Mesendoderm (in vitro differentiated cells): ENCODE data around the gene MAST4.
"Not testable (repeated sequence)": the region's sequence is repeated elsewhere in the genome, so short reads cannot be mapped to it uniquely, and the experiment has no call there.

Experiments
- DNase-seq: peaks from one replicate; pipeline ENCODE4 v3.0.0; 2013
- H2AK5ac ChIP-seq: 2 replicates; pipeline ENCODE4 v1.6.1; 2013; ENCODE audit warnings: low read length, inconsistent platforms
- H2BK120ac ChIP-seq: 2 replicates; pipeline ENCODE4 v1.6.1; 2013; ENCODE audit warnings: low read depth, mild to moderate bottlenecking, low read length, moderate library complexity, mixed read lengths
- H2BK15ac ChIP-seq: replicated peaks from 2 replicates; pipeline ENCODE4 v1.6.1; 2013; ENCODE audit warnings: low read depth, mild to moderate bottlenecking, moderate library complexity
- H2BK5ac ChIP-seq: 2 replicates; pipeline ENCODE4 v1.6.1; 2013; ENCODE audit warnings: low read length, inconsistent platforms
- H3K18ac ChIP-seq: 2 replicates; pipeline ENCODE4 v1.6.1; 2013; ENCODE audit warnings: mild to moderate bottlenecking, low read length, mixed read lengths
- H3K23ac ChIP-seq: one replicate; pipeline ENCODE4 v1.6.1; 2013; ENCODE audit warnings: low read length
- H3K27ac ChIP-seq: 2 replicates; pipeline ENCODE4 v1.5.1; 2013; ENCODE audit warnings: low read depth, mild to moderate bottlenecking, inconsistent platforms, low read length, moderate library complexity
- H3K27me3 ChIP-seq: 2 replicates; pipeline ENCODE4 v1.6.1; 2013; ENCODE audit warnings: low read length, control low read depth, mild to moderate bottlenecking, inconsistent platforms; ENCODE audit not compliant: insufficient read depth, poor library complexity
- H3K36me3 ChIP-seq: 2 replicates; pipeline ENCODE4 v1.6.1; 2013; ENCODE audit warnings: low read length, inconsistent platforms; ENCODE audit not compliant: control insufficient read depth, insufficient read depth
- H3K4ac ChIP-seq: one replicate; pipeline ENCODE4 v1.6.1; 2013; ENCODE audit warnings: low read depth, mild to moderate bottlenecking, low read length, moderate library complexity
- H3K4me1 ChIP-seq: 2 replicates; pipeline ENCODE4 v1.6.1; 2013; ENCODE audit warnings: low read depth, low read length, inconsistent platforms; ENCODE audit not compliant: control insufficient read depth
- H3K4me2 ChIP-seq: 2 replicates; pipeline ENCODE4 v1.6.1; 2013; ENCODE audit warnings: low read length
- H3K4me3 ChIP-seq: 2 replicates; pipeline ENCODE4 v1.5.1; 2013; ENCODE audit warnings: mild to moderate bottlenecking, low read length
- H3K56ac ChIP-seq: one replicate; pipeline ENCODE4 v1.6.1; 2013; ENCODE audit warnings: low read length
- H3K79me1 ChIP-seq: 2 replicates; pipeline ENCODE4 v1.6.1; 2013; ENCODE audit warnings: low read length, inconsistent platforms
- H3K79me2 ChIP-seq: 2 replicates; pipeline ENCODE4 v1.6.1; 2013; ENCODE audit warnings: mild to moderate bottlenecking, low read length; ENCODE audit not compliant: control insufficient read depth, insufficient read depth
- H3K9ac ChIP-seq: 2 replicates; pipeline ENCODE4 v1.6.1; 2013; ENCODE audit warnings: low read length, inconsistent platforms
- H4K5ac ChIP-seq: one replicate; pipeline ENCODE4 v1.6.1; 2013; ENCODE audit warnings: low read length
- H4K8ac ChIP-seq: one replicate; pipeline ENCODE4 v1.6.1; 2013; ENCODE audit warnings: low read depth, mild to moderate bottlenecking, control low read depth, low read length, moderate library complexity
- WGBS: extraction: QIAGEN DNeasy Blood & Tissue Kit; methylation state at CpG from one replicate; pipeline ENCODE4 v1.1.7; 2013; ENCODE audit warnings: low lambda C conversion rate, missing lambda C conversion rate; ENCODE audit not compliant: insufficient coverage; ENCODE audit errors: extremely low coverage; 5-methylcytosine and 5-hydroxymethylcytosine counted together

The MAST4 gene

DNA sequence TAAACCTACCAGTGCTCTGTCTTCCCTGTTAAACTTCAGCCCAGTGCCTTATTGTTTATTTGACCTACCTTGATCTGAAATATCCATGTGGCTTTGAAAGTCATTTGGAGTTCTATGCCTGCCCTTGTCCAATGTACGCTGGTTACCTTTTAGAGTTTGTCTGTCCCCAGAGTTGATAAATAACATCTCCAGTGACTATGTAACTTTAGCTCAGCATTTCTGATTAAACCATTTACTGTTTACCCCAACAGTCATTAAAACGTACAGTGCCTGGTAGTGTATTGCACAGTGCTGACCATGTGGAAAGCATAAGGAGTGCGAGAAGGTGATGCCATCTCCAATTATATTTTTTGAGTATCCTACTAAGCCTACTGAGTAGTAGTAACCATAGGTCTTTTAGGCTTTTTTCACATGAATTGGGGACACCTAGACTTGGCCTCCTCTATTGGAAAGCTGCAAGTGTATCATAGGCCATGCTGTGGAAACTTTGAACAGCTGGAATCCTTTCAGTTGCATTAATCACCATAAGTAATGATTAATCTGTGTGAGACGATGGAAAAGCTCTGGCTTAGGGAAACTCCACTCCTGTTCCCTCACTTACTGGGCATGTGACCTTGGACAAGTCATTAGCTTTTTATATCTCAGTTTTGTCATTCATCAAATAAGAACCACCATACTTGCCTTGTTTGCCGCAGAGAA lies 93.5 kb downstream of the MAST4 start:
- no peak overlapping the region for H4K5ac ChIP-seq
- no CpG with 5 or more reads among the region's 5 CpGs for WGBS
- H2AK5ac ChIP-seq = no peak overlapping the region
- H3K36me3 ChIP-seq = no peaks in the 10 kb centered on the region
- H3K27ac ChIP-seq = no peak overlapping the region
- H3K79me1 ChIP-seq = no peaks in the 10 kb centered on the region
- no peak overlapping the region for H2BK120ac ChIP-seq
- no peaks in the 10 kb centered on the region for H3K4me1 ChIP-seq
- H4K8ac ChIP-seq = no peak overlapping the region
- no peak overlapping the region for H3K4me3 ChIP-seq
- H3K4me2 ChIP-seq = no peak overlapping the region
- H3K9ac ChIP-seq = no peak overlapping the region
- no peak for DNase-seq
- no peak overlapping the region for H3K4ac ChIP-seq
- H3K18ac ChIP-seq = no peak overlapping the region
- no peak overlapping the region for H3K56ac ChIP-seq
- H3K79me2 ChIP-seq = no peaks in the 10 kb centered on the region
- no peak overlapping the region for H3K23ac ChIP-seq
- H2BK5ac ChIP-seq = no peak overlapping the region
- no peak overlapping the region for H2BK15ac ChIP-seq
- no peaks in the 10 kb centered on the region for H3K27me3 ChIP-seq

GRCh38 chr5:66694036-66694435 lies 97.8 kb downstream of the MAST4 start:
- no peak overlapping the region for H4K8ac ChIP-seq
- H2BK5ac ChIP-seq = no peak overlapping the region
- no peak overlapping the region for H3K4ac ChIP-seq
- H3K27ac ChIP-seq = no peak overlapping the region
- H3K79me1 ChIP-seq = no peaks in the 10 kb centered on the region
- no peak overlapping the region for H2BK15ac ChIP-seq
- peaks cover 1% of the 10 kb centered on the region for H3K4me1 ChIP-seq
- H3K4me3 ChIP-seq = no peak overlapping the region
- no peaks in the 10 kb centered on the region for H3K79me2 ChIP-seq
- WGBS = no CpG with 5 or more reads among the region's 3 CpGs
- no peak overlapping the region for H3K18ac ChIP-seq
- no peak overlapping the region for H3K23ac ChIP-seq
- H2AK5ac ChIP-seq = no peak overlapping the region
- no peak overlapping the region for H3K4me2 ChIP-seq
- H3K36me3 ChIP-seq = no peaks in the 10 kb centered on the region
- no peak overlapping the region for H4K5ac ChIP-seq
- H3K27me3 ChIP-seq = no peaks in the 10 kb centered on the region
- H3K56ac ChIP-seq = no peak overlapping the region
- no peak for DNase-seq
- H3K9ac ChIP-seq = no peak overlapping the region
- H2BK120ac ChIP-seq = no peak overlapping the region

DNA sequence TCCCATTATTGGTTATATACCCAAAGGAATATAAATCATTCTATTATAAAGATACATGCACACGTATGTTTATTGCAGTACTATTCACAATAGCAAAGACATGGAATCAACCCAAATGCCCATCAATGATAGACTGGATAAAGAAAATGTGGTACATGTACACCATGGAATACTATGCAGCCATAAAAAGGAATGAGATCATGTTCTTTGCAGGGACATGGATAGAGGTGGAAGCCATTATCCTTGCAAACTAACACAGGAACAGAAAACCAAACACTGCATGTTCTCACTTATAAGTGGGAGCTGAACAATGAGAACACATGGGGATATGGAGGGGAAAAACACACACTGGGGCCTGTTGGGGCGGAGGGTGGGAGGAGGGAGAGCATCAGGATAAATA lies 99.6 kb downstream of the MAST4 start:
- H4K8ac ChIP-seq, H3K27me3 ChIP-seq, H3K4ac ChIP-seq, H2BK5ac ChIP-seq, H3K36me3 ChIP-seq, H3K23ac ChIP-seq, H3K27ac ChIP-seq, H3K79me2 ChIP-seq, H3K4me3 ChIP-seq, H3K9ac ChIP-seq, H3K4me1 ChIP-seq, H4K5ac ChIP-seq, H2AK5ac ChIP-seq, DNase-seq, H3K4me2 ChIP-seq, H3K56ac ChIP-seq, H3K18ac ChIP-seq, H3K79me1 ChIP-seq, H2BK120ac ChIP-seq, H2BK15ac ChIP-seq: not testable (repeated sequence)
- WGBS = no CpG with 5 or more reads among the region's 2 CpGs

- no peaks in the 10 kb centered on the region for H3K79me1 ChIP-seq
- H3K4me1 ChIP-seq = peaks cover 1% of the 10 kb centered on the region
- no peak overlapping the region for H3K4me2 ChIP-seq
- H3K23ac ChIP-seq = no peak overlapping the region
- no peak for DNase-seq
- no peaks in the 10 kb centered on the region for H3K79me2 ChIP-seq
- no peak overlapping the region for H2AK5ac ChIP-seq
- no peak overlapping the region for H3K27ac ChIP-seq
- no peak overlapping the region for H3K18ac ChIP-seq
- H4K5ac ChIP-seq = no peak overlapping the region
- WGBS = no CpG with 5 or more reads among the region's 6 CpGs
- H3K56ac ChIP-seq = no peak overlapping the region
- H2BK15ac ChIP-seq = no peak overlapping the region
- no peak overlapping the region for H4K8ac ChIP-seq
- H3K36me3 ChIP-seq = no peaks in the 10 kb centered on the region
- H3K4me3 ChIP-seq = no peak overlapping the region
- no peak overlapping the region for H3K9ac ChIP-seq
- H2BK5ac ChIP-seq = no peak overlapping the region
- H3K4ac ChIP-seq = no peak overlapping the region
- peaks cover 2% of the 10 kb centered on the region for H3K27me3 ChIP-seq
- H2BK120ac ChIP-seq = no peak overlapping the region
Observed at GRCh38 chr5:66697796-66698564, 101.8 kb downstream of the MAST4 start.

- no peak overlapping the region for H3K4me3 ChIP-seq
- H3K9ac ChIP-seq = no peak overlapping the region
- no peak overlapping the region for H4K8ac ChIP-seq
- no peaks in the 10 kb centered on the region for H3K79me1 ChIP-seq
- no peak overlapping the region for H2BK5ac ChIP-seq
- H3K18ac ChIP-seq = no peak overlapping the region
- no peaks in the 10 kb centered on the region for H3K36me3 ChIP-seq
- H3K4me1 ChIP-seq = peaks cover 6% of the 10 kb centered on the region
- no peak overlapping the region for H2BK120ac ChIP-seq
- no peak overlapping the region for H3K23ac ChIP-seq
- no peak overlapping the region for H3K4ac ChIP-seq
- DNase-seq = no peak
- no peak overlapping the region for H2AK5ac ChIP-seq
- no peak overlapping the region for H2BK15ac ChIP-seq
- no peak overlapping the region for H4K5ac ChIP-seq
- no CpG with 5 or more reads among the region's 1 CpG for WGBS
- no peaks in the 10 kb centered on the region for H3K79me2 ChIP-seq
- no peak overlapping the region for H3K27ac ChIP-seq
- peaks cover 2% of the 10 kb centered on the region for H3K27me3 ChIP-seq
- H3K56ac ChIP-seq = no peak overlapping the region
- no peak overlapping the region for H3K4me2 ChIP-seq
Observed at GRCh38 chr5:66701244-66701643, 105.1 kb downstream of the MAST4 start.
